HG03025 (cell line): ENCODE results near the gene TPD52L2.
A peak's percentile ranks its signal among the peaks of the same experiment; 100 is the strongest.
"Not testable (repeated sequence)": the region's sequence is repeated elsewhere in the genome, so short reads cannot be mapped to it uniquely, and the experiment has no call there.

Source experiments
- ATAC-seq: cut with Tn5 transposase; IDR thresholded peaks from one replicate; pipeline ENCODE4 v1.9.1; 2021; ENCODE audit warnings: mild to moderate bottlenecking, moderate library complexity; ENCODE audit not compliant: unreplicated experiment, low FRiP score

TPD52L2 gene

GRCh38 chr20:63854766-63855362 is 10.2 kb upstream of the TPD52L2 start:
- ATAC-seq = no peak

GRCh38 chr20:63855363-63856097 is 9.5 kb upstream of the TPD52L2 start:
- ATAC-seq = no peak

GRCh38 chr20:63856098-63856511 is 9.0 kb upstream of the TPD52L2 start:
- ATAC-seq = no peak

GRCh38 chr20:63857764-63858392 is 7.2 kb upstream of the TPD52L2 start:
- ATAC-seq = no peak

- ATAC-seq = no peak
Observed at GRCh38 chr20:63858393-63859165, 6.5 kb upstream of the TPD52L2 start.

- ATAC-seq = no peak
Observed at GRCh38 chr20:63859166-63859699, 5.8 kb upstream of the TPD52L2 start.

- no peak for ATAC-seq
Observed at GRCh38 chr20:63860325-63861051, 4.6 kb upstream of the TPD52L2 start.

GRCh38 chr20:63861365-63861934 is 3.6 kb upstream of the TPD52L2 start, which contains the start of gene ABHD16B:
Gene ABHD16B, plus strand, starts transcription at chr20:63861498. Its CDS starts 43 bp downstream, at chr20:63861541.
- no peak for ATAC-seq

GRCh38 chr20:63861981-63862901 is 2.8 kb upstream of the TPD52L2 start:
- no peak for ATAC-seq

- ATAC-seq = no peak
Observed at GRCh38 chr20:63863021-63863797, 1.9 kb upstream of the TPD52L2 start.

- peak; percentile 45 for ATAC-seq
Observed at GRCh38 chr20:63863798-63864544, 1.1 kb upstream of the TPD52L2 start.

GRCh38 chr20:63864545-63864977 is 509 bp upstream of the TPD52L2 start:
- peak; percentile 15 for ATAC-seq

- ATAC-seq = not testable (repeated sequence)
Observed at GRCh38 chr20:63867042-63867441, 2.0 kb downstream of the TPD52L2 start.

GRCh38 chr20:63868264-63868663 is 3.2 kb downstream of the TPD52L2 start:
- no peak for ATAC-seq

- ATAC-seq = no peak
Observed at GRCh38 chr20:63873477-63873971, 8.5 kb downstream of the TPD52L2 start.

GRCh38 chr20:63874241-63874640 is 9.2 kb downstream of the TPD52L2 start:
- not testable (repeated sequence) for ATAC-seq

- no peak for ATAC-seq
Observed at GRCh38 chr20:63876489-63877036, 11.5 kb downstream of the TPD52L2 start.
